ENCODE measurements around the gene SDHD. TPM values are rescaled to one million over a fixed set of nuclear protein-coding genes. Genes with fewer than 3 reads are reported as not detected.

Gene SDHD
- total and polyA plus RNA-seq, 9 of the 15 experiments (the other 6 are each of a cell fraction or from before 2014, with no cell fraction given): 150 to 1,225 (median 215) TPM

DNA sequence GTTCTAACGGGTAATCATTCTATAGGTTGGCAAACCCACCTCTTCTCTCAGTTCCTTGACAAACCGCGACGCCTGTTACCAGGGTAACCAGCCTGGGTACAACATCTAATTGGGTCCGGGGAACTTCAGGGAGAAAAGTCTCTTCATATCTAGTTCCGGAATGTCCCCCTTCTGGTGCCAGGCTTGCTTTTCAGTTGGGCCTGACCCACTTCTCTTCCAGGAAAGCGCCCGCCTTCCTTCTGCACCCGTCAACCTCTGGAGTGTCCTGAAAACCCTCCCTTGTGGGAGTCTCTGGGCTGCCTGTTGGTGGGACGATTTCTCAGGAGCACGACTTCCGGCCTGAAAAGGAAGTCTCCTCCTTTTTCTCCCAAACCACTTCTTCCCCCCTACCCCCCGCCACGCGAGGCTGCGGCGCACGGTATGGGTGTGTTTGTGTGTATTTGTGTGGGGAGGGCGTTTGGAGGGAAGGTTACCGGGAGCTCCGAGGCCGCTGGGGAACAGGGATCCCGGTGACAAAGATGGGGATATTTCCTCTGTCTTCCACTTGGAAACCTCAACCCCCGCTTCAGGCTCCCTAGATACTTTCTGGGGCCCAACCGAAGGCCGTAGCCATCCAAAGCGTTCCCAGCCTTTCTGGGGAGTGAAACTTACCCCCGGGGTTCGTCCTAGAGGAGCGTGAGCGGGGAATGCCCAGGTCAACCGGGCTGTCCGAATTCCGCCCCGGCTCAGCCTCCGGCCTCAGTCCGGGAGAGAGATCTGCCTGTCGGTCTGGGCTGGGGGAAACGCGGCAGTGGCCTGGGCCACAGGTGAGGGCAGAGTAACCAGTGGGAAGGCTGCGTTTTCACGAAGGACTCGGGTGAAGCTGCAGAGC lies 12.5 kb upstream of the SDHD start, which contains the start of the genes NKAPD1 and PIH1D2 (continued):
- peak; percentile 97 for TF ChIP-seq PHF20 (IDR thresholded peaks at IDR 0.05; ENCODE audit: partially characterized antibody)
- no peak for TF ChIP-seq ZKSCAN3 (CRISPR knock-in tag; IDR thresholded peaks at IDR 0.05)
- TF ChIP-seq GATA2 (CRISPR knock-in tag; IDR thresholded peaks at IDR 0.05): no peak
- TF ChIP-seq, protein P1, sequence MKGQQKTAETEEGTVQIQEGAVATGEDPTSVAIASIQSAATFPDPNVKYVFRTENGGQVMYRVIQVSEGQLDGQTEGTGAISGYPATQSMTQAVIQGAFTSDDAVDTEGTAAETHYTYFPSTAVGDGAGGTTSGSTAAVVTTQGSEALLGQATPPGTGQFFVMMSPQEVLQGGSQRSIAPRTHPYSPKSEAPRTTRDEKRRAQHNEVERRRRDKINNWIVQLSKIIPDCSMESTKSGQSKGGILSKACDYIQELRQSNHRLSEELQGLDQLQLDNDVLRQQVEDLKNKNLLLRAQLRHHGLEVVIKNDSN (CRISPR knock-in tag; IDR thresholded peaks at IDR 0.05): 0 out of 2 replicates have a peak, but pooled peaks have one; percentile 40
- no peak for TF ChIP-seq NFE2 (IDR thresholded peaks at IDR 0.05; ENCODE audit: low read depth)
- no peak for TF ChIP-seq ZNF507 (tag; conservative IDR thresholded peaks at IDR 0.05)
- no peak for TF ChIP-seq MED1 (CRISPR knock-in tag; IDR thresholded peaks at IDR 0.05; ENCODE audit: borderline replicate concordance)
- TF ChIP-seq TGIF2 (CRISPR knock-in tag; IDR thresholded peaks at IDR 0.05): no peak
- no peak for TF ChIP-seq FIP1L1 (IDR thresholded peaks at IDR 0.05; ENCODE audit: low read depth, low read length, poor library complexity, severe bottlenecking)
- TF ChIP-seq, protein P2, sequence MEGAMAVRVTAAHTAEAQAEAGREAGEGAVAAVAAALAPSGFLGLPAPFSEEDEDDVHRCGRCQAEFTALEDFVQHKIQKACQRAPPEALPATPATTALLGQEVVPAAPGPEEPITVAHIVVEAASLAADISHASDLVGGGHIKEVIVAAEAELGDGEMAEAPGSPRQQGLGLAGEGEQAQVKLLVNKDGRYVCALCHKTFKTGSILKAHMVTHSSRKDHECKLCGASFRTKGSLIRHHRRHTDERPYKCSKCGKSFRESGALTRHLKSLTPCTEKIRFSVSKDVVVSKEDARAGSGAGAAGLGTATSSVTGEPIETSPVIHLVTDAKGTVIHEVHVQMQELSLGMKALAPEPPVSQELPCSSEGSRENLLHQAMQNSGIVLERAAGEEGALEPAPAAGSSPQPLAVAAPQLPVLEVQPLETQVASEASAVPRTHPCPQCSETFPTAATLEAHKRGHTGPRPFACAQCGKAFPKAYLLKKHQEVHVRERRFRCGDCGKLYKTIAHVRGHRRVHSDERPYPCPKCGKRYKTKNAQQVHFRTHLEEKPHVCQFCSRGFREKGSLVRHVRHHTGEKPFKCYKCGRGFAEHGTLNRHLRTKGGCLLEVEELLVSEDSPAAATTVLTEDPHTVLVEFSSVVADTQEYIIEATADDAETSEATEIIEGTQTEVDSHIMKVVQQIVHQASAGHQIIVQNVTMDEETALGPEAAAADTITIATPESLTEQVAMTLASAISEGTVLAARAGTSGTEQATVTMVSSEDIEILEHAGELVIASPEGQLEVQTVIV (CRISPR knock-in tag; IDR thresholded peaks at IDR 0.05; ENCODE audit: borderline replicate concordance): peak; percentile 27; the same call in 1 of the 2 replicates
- no peak; the same call in 1 of the 2 replicates for TF ChIP-seq NCOA6 (IDR thresholded peaks at IDR 0.05)
- TF ChIP-seq, protein P3, sequence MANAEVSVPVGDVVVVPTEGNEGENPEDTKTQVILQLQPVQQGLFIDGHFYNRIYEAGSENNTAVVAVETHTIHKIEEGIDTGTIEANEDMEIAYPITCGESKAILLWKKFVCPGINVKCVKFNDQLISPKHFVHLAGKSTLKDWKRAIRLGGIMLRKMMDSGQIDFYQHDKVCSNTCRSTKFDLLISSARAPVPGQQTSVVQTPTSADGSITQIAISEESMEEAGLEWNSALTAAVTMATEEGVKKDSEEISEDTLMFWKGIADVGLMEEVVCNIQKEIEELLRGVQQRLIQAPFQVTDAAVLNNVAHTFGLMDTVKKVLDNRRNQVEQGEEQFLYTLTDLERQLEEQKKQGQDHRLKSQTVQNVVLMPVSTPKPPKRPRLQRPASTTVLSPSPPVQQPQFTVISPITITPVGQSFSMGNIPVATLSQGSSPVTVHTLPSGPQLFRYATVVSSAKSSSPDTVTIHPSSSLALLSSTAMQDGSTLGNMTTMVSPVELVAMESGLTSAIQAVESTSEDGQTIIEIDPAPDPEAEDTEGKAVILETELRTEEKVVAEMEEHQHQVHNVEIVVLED (CRISPR knock-in tag; IDR thresholded peaks at IDR 0.05): no peak
- no peak for TF ChIP-seq ZNF584 (CRISPR knock-in tag; IDR thresholded peaks at IDR 0.05; ENCODE audit: low read depth)
- TF ChIP-seq RBFOX2 (IDR thresholded peaks at IDR 0.05; ENCODE audit: low read depth, low read length): peak; percentile 76
- TF ChIP-seq SNRNP70 (optimal IDR thresholded peaks at IDR 0.05; ENCODE audit: low read depth, low read length): no peak
- TF ChIP-seq SNIP1 (IDR thresholded peaks at IDR 0.05; ENCODE audit: low read depth): peak; percentile 47; the same call in 1 of the 2 replicates
- no peak for TF ChIP-seq ZNF175 (CRISPR knock-in tag; IDR thresholded peaks at IDR 0.05; ENCODE audit: low read depth)
- TF ChIP-seq, protein P4, sequence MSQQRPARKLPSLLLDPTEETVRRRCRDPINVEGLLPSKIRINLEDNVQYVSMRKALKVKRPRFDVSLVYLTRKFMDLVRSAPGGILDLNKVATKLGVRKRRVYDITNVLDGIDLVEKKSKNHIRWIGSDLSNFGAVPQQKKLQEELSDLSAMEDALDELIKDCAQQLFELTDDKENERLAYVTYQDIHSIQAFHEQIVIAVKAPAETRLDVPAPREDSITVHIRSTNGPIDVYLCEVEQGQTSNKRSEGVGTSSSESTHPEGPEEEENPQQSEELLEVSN (IDR thresholded peaks at IDR 0.05; ENCODE audit: borderline replicate concordance in 1 of 2, extremely low read depth in 1 of 2, insufficient read depth in 1 of 2, insufficient read length in 1 of 2, low read depth in 1 of 2, low read length in 1 of 2, poor library complexity in 1 of 2, severe bottlenecking in 1 of 2): peak in 1 of 2 experiments; percentile 4
- peak; percentile 42; the same call in 1 of the 2 replicates for TF ChIP-seq KLF13 (tag; IDR thresholded peaks at IDR 0.05; ENCODE audit: borderline replicate concordance, low read depth)
- no peak for TF ChIP-seq SLC30A9 (CRISPR knock-in tag; IDR thresholded peaks at IDR 0.05)
- TF ChIP-seq ZNF77 (CRISPR knock-in tag; IDR thresholded peaks at IDR 0.05): no peak
- peak; percentile 79; the same call in 1 of the 2 replicates for TF ChIP-seq MIER1 (IDR thresholded peaks at IDR 0.05; ENCODE audit: low read depth)

Measured in K562 (cell line).